AG09309 (cell line): ENCODE measurements around the gene SLC35E1.

Source experiments
- DNase-seq: peaks from one replicate; pipeline ENCODE4 v3.0.0-alpha.2; 2010; ENCODE audit warnings: low read depth
- H3K4me3 ChIP-seq: 2 replicates; pipeline ENCODE4 v1.5.1; 2011; ENCODE audit warnings: mild to moderate bottlenecking, low read depth, low read length, moderate library complexity; ENCODE audit not compliant: control insufficient read depth
- CTCF ChIP-seq: IDR thresholded peaks from 2 replicates; pipeline ENCODE4 v1.5.1; 2011; ENCODE audit warnings: mild to moderate bottlenecking, low read depth, low read length, inconsistent platforms; ENCODE audit not compliant: insufficient read depth, control insufficient read depth; ENCODE audit errors: missing control alignments

SLC35E1 gene

GRCh38 chr19:16587833-16588823, 15.9 kb upstream of the SLC35E1 start:
- H3K4me3 ChIP-seq: no peak overlapping the region
- no peak for TF ChIP-seq CTCF
- DNase-seq: no peak

- DNase-seq: no peak
- H3K4me3 ChIP-seq: no peak overlapping the region
- TF ChIP-seq CTCF: no peak
These were observed 15.0 kb upstream of the SLC35E1 start for GRCh38 chr19:16586991-16587832.

- no peak for DNase-seq
- TF ChIP-seq CTCF: no peak
- H3K4me3 ChIP-seq: no peak overlapping the region
These were observed 14.3 kb upstream of the SLC35E1 start for GRCh38 chr19:16586477-16586871.

DNA sequence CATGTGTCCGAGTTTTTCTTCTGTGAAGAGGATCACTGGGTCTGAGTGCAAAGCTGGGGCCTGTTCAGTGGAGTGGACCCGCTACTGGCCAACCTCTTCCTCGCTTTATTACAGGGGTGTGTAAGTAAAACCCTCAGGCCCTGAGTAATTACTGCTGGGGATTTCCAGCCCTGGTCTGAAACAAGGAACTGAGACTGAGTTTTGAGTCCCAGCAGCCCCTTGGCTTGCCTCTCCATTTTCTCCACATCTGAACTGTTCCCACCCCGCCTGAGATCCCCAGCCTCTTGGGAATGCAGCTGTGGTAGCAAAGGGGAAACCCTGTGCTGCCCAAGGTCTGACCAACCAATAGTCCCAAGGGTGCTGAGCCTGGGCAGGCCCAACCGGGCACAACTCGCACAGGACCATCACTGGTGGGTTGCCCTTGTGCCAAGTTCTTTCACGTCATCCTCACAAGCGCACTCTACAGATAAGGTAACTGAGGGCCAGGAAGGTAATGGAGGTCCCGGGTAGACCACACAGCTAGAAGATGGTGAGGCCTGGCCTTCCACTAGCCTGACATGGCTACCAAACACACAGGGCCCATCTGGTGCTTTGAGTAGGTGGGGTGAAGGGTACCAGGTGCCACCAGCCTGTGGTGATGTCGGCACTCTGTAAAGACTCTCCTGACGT, 13.7 kb upstream of the SLC35E1 start:
- TF ChIP-seq CTCF: no peak
- no peak overlapping the region for H3K4me3 ChIP-seq
- no peak for DNase-seq

DNA sequence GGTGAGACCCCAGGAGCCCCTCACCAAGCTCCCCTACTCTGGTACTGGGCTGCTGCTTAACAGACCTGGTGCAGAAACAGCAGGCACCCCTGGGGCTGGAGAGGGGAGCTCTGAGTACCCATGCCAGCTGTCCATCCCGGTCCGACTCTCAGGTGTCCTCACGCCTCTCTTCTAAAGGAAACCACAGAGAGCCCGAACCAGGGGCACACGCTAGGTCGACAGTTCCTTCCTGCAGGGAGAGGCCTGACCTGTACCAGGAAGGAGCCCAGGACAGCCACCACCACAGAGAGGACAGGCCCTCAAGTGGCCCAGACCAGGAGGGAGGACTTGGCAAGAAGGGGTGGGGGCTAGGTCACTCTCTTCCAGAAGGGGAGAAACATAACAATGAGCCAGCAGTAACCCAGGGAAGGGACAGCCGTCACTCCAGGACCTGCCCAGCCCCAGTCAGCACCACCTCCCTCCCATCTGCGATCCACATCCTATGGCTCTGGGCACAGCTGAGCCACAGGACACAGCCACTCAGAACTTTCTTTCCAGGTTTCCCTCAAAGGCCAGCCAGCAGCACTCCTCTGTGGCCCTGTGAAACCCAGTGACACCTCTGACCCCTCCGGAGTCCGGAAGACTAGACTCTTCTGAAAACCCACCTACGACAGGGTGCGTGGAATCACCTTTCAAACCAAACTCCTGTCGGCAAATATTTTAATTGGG, 13.0 kb upstream of the SLC35E1 start:
- H3K4me3 ChIP-seq: no peak overlapping the region
- DNase-seq: no peak
- TF ChIP-seq CTCF: no peak
